MM.1S (cell line): ENCODE measurements around the gene ADAP1.

Experiments
- DNase-seq: peaks from one replicate; pipeline ENCODE4 v3.0.0-alpha.2; 2015
- H2AFZ ChIP-seq: fragments of 300-600 bp; sonication (generic); 2 replicates; pipeline ENCODE4 v1.6.0; 2016; ENCODE audit warnings: antibody characterized with exemption, low read length
- H3F3A ChIP-seq: fragments of 300-600 bp; sonication (generic); 2 replicates; pipeline ENCODE4 v1.6.1; 2016; ENCODE audit warnings: mild to moderate bottlenecking, antibody characterized with exemption, low read length, moderate library complexity, mixed read lengths; ENCODE audit not compliant: insufficient read depth
- H3K27ac ChIP-seq: fragments of 300-600 bp; sonication (generic); 2 replicates; pipeline ENCODE4 v1.5.1; 2016; ENCODE audit warnings: mild to moderate bottlenecking, low read length
- H3K27me3 ChIP-seq: fragments of 300-600 bp; sonication (generic); replicated peaks from 2 replicates; pipeline ENCODE4 v1.6.0; 2016; ENCODE audit warnings: low read length; ENCODE audit not compliant: insufficient read depth
- H3K36me3 ChIP-seq: fragments of 300-600 bp; sonication (generic); replicated peaks from 2 replicates; pipeline ENCODE4 v1.6.1; 2016; ENCODE audit warnings: mild to moderate bottlenecking, low read length, mixed read lengths; ENCODE audit not compliant: insufficient read depth
- H3K4me1 ChIP-seq: fragments of 300-600 bp; sonication (generic); 2 replicates; pipeline ENCODE4 v1.6.1; 2016; ENCODE audit warnings: low read length, mixed read lengths
- H3K4me2 ChIP-seq: fragments of 300-600 bp; sonication (generic); 2 replicates; pipeline ENCODE4 v1.6.0; 2016; ENCODE audit warnings: low read depth, low read length
- H3K4me3 ChIP-seq: fragments of 300-600 bp; sonication (generic); 2 replicates; pipeline ENCODE4 v1.5.1; 2016; ENCODE audit warnings: low read length, mixed read lengths
- H3K79me2 ChIP-seq: fragments of 300-600 bp; sonication (generic); 2 replicates; pipeline ENCODE4 v1.6.1; 2016; ENCODE audit warnings: mixed run types, low read length, mixed read lengths
- H3K9ac ChIP-seq: fragments of 300-600 bp; sonication (generic); 2 replicates; pipeline ENCODE4 v1.6.1; 2016; ENCODE audit warnings: low read length, mixed read lengths
- H3K9me2 ChIP-seq: fragments of 300-600 bp; sonication (generic); replicated peaks from 2 replicates; pipeline ENCODE4 v1.6.1; 2016; ENCODE audit warnings: mild to moderate bottlenecking, low read length, mixed read lengths; ENCODE audit not compliant: insufficient read depth
- H3K9me3 ChIP-seq: fragments of 300-600 bp; sonication (generic); replicated peaks from 2 replicates; pipeline ENCODE4 v1.6.1; 2016; ENCODE audit warnings: mild to moderate bottlenecking, low read length, mixed read lengths; ENCODE audit not compliant: insufficient read depth
- H4K20me1 ChIP-seq: fragments of 300-600 bp; sonication (generic); 2 replicates; pipeline ENCODE4 v1.6.1; 2016; ENCODE audit warnings: mild to moderate bottlenecking, low read length, moderate library complexity, mixed read lengths; ENCODE audit not compliant: insufficient read depth
- CTCF ChIP-seq: fragments of 300-600 bp; sonication (generic); IDR thresholded peaks from 2 replicates; pipeline ENCODE4 v1.5.1; 2016; ENCODE audit warnings: antibody characterized with exemption, low read length, mixed read lengths
- EZH2 ChIP-seq: fragments of 300-600 bp; sonication (generic); optimal IDR thresholded peaks from 2 replicates; pipeline ENCODE3; 2017; ENCODE audit warnings: low read depth, mild to moderate bottlenecking, antibody characterized with exemption, low read length, mixed read lengths
- EZH2phosphoT487 ChIP-seq: fragments of 300-600 bp; sonication (generic); IDR thresholded peaks from 2 replicates; pipeline ENCODE4 v1.6.1; 2018; ENCODE audit warnings: antibody characterized with exemption, low read length

ADAP1 gene

GRCh38 chr7:936386-937054 is 18.0 kb downstream of the ADAP1 start:
- DNase-seq = no peak
- no peak overlapping the region for H2AFZ ChIP-seq

GRCh38 chr7:935874-936385 is 18.6 kb downstream of the ADAP1 start:
- Histone ChIP-seq H3K9me2 (no peaks in the 10 kb centered on the region), H2AFZ (no peak overlapping the region), H3K79me2 (no peaks in the 10 kb centered on the region), H3K36me3 (no peaks in the 10 kb centered on the region), H4K20me1 (no peaks in the 10 kb centered on the region), H3K9ac (no peak overlapping the region), H3F3A (no peaks in the 10 kb centered on the region), H3K4me3 (no peak overlapping the region), H3K27me3 (peaks cover 50% of the 10 kb centered on the region), H3K9me3 (no peaks in the 10 kb centered on the region), H3K27ac (no peak overlapping the region), H3K4me1 (no peaks in the 10 kb centered on the region), H3K4me2 (no peak overlapping the region)
- TF ChIP-seq EZH2 = no peak
- no peak for TF ChIP-seq CTCF
- no peak for DNase-seq

More at GRCh38 chr7:936386-937054, 18.0 kb downstream of the ADAP1 start:
- H3F3A ChIP-seq = no peaks in the 10 kb centered on the region
- H3K36me3 ChIP-seq = no peaks in the 10 kb centered on the region
- peaks cover 50% of the 10 kb centered on the region for H3K27me3 ChIP-seq
- no peaks in the 10 kb centered on the region for H3K4me1 ChIP-seq
- no peaks in the 10 kb centered on the region for H4K20me1 ChIP-seq
- H3K9ac ChIP-seq = no peak overlapping the region
- no peak overlapping the region for H3K27ac ChIP-seq
- no peaks in the 10 kb centered on the region for H3K79me2 ChIP-seq
- H3K4me2 ChIP-seq = no peak overlapping the region
- no peak overlapping the region for H3K4me3 ChIP-seq
- H3K9me2 ChIP-seq = no peaks in the 10 kb centered on the region
- TF ChIP-seq CTCF (no peak), EZH2phosphoT487 (no peak), EZH2 (no peak)
- no peaks in the 10 kb centered on the region for H3K9me3 ChIP-seq

GRCh38 chr7:935164-935873 is 19.2 kb downstream of the ADAP1 start:
- Histone ChIP-seq H3K9ac (no peak overlapping the region), H2AFZ (no peak overlapping the region), H3K9me2 (no peaks in the 10 kb centered on the region), H3K27me3 (peaks cover 50% of the 10 kb centered on the region), H3K9me3 (no peaks in the 10 kb centered on the region), H3K4me3 (no peak overlapping the region), H3K4me2 (no peak overlapping the region), H4K20me1 (no peaks in the 10 kb centered on the region), H3K79me2 (no peaks in the 10 kb centered on the region), H3F3A (no peaks in the 10 kb centered on the region), H3K27ac (no peak overlapping the region), H3K36me3 (no peaks in the 10 kb centered on the region), H3K4me1 (no peaks in the 10 kb centered on the region)
- no peak for DNase-seq
- TF ChIP-seq CTCF = no peak
- no peak for TF ChIP-seq EZH2phosphoT487
- TF ChIP-seq EZH2 = no peak
